Panc1 (cell line): ENCODE measurements around the gene PRAMEF12. TPM values are rescaled to one million over a fixed set of nuclear protein-coding genes. Genes with fewer than 3 reads are reported as not detected.

Experiments
- ATAC-seq: fragments of 200-7000 bp; cut with Tn5 transposase; 2 replicates; pipeline ENCODE4 v1.9.1; 2020; ENCODE audit warnings: mild to moderate bottlenecking, moderate library complexity
- Bru-seq: library from RNA; stranded (reverse); fragments of 400-500 nt; gene quantifications from one replicate; lab custom pipeline; 2021; lab: Mats Ljungman, UMichigan
- BruChase-seq, 2 experiments: library from RNA; stranded (reverse); fragments of 400-500 nt; gene quantifications; one replicate each; lab custom pipeline; 2021; lab: Mats Ljungman, UMichigan
- BruUV-seq: library from RNA; stranded (reverse); fragments of 400-500 nt; replicated peaks from 2 replicates; lab custom pipeline; 2021; lab: Mats Ljungman, UMichigan
- CTCF ChIA-PET: fragments of 300-600 bp; sonication (Branson Sonifier 250); formaldehyde crosslinking; loops from one replicate; lab custom pipeline; 2022; ENCODE audit warnings: antibody characterized with exemption; lab: Charles Lee
- POLR2A ChIA-PET: fragments of 300-600 bp; sonication (Branson Sonifier 250); formaldehyde crosslinking; loops from one replicate; lab custom pipeline; 2022; ENCODE audit warnings: antibody characterized with exemption; lab: Charles Lee
- DNase-seq: peaks from one replicate; pipeline ENCODE4 v3.0.0-alpha.2; 2010; ENCODE audit warnings: low read depth, low spot score
- H3K27ac ChIP-seq: 2 replicates; pipeline ENCODE4 v1.5.1; 2011; ENCODE audit warnings: mild to moderate bottlenecking, low read length, inconsistent platforms
- H3K27me3 ChIP-seq: fragments of 200-500 bp; sonication (Bioruptor generic); 2 replicates; pipeline ENCODE4 v1.6.0; 2014; ENCODE audit warnings: low read length, inconsistent platforms; ENCODE audit not compliant: control insufficient read depth, insufficient read depth
- H3K36me3 ChIP-seq: fragments of 200-500 bp; sonication (Bioruptor generic); 2 replicates; pipeline ENCODE4 v1.5.1; 2014; ENCODE audit warnings: inconsistent platforms, mild to moderate bottlenecking, low read length, moderate library complexity; ENCODE audit not compliant: control insufficient read depth, insufficient read depth
- H3K4me1 ChIP-seq: 2 replicates; pipeline ENCODE4 v1.5.1; 2011; ENCODE audit warnings: inconsistent platforms, mild to moderate bottlenecking, low read length, moderate library complexity; ENCODE audit not compliant: control insufficient read depth, insufficient read depth
- H3K4me3 ChIP-seq, 2 experiments: 2 replicates each; pipeline ENCODE4 v1.5.1; 2011 to 2012; ENCODE audit warnings: low read depth in 2 of 2, low read length in 2 of 2, mild to moderate bottlenecking in 2 of 2, inconsistent platforms in 1 of 2, moderate library complexity in 1 of 2
- H3K9me3 ChIP-seq: fragments of 200-500 bp; sonication (Bioruptor generic); 2 replicates; pipeline ENCODE4 v1.5.1; 2014; ENCODE audit warnings: low read depth, mild to moderate bottlenecking, inconsistent platforms, low read length, moderate library complexity; ENCODE audit not compliant: control insufficient read depth, insufficient read depth
- POLR2AphosphoS5 ChIP-seq: IDR thresholded peaks from 2 replicates; pipeline ENCODE4 v1.6.1; 2012; ENCODE audit warnings: mild to moderate bottlenecking, low read depth, low read length, moderate library complexity
- REST ChIP-seq, 2 experiments: IDR thresholded peaks; 2 replicates each; pipeline ENCODE4 v1.6.1; 2011 to 2012; ENCODE audit warnings: low read depth in 2 of 2, control low read depth in 1 of 2, low read length in 1 of 2, mild to moderate bottlenecking in 1 of 2, moderate library complexity in 1 of 2; ENCODE audit not compliant: insufficient read depth in 1 of 2
- SIN3A ChIP-seq: IDR thresholded peaks from 2 replicates; pipeline ENCODE4 v1.6.1; 2012; ENCODE audit warnings: low read depth, mild to moderate bottlenecking, low read length, moderate library complexity, borderline replicate concordance; ENCODE audit not compliant: insufficient read depth
- TCF7L2 ChIP-seq: IDR thresholded peaks from 2 replicates; pipeline ENCODE4 v1.6.1; 2011; ENCODE audit warnings: mild to moderate bottlenecking, low read depth, low read length, inconsistent platforms
- in situ Hi-C: cut with HindIII; loops from 2 replicates; pipeline ENCODE4 v1.10.0; 2016; ENCODE audit warnings: low sequenced_read_pairs, low pct_unique_long_range_greater_than_20kb
- intact Hi-C: fragments of 100-400 bp; cut with micrococcal nuclease; formaldehyde crosslinking; loops from one replicate; pipeline ENCODE4 v1.10.0; 2022; ENCODE audit not compliant: unreplicated experiment
- long read RNA-seq: library from polyadenylated mRNA; unstranded; transcript quantifications from one replicate; pipeline ENCODE4 v2.0.0, GENCODE V29; 2021; ENCODE audit not compliant: unreplicated experiment
- polyA plus RNA-seq: library from polyadenylated mRNA; unstranded; fragments of >200 nt; gene quantifications from one replicate; pipeline ENCODE4 v1.2.1, GENCODE V29; 2012; ENCODE audit warnings: missing spikeins; ENCODE audit not compliant: insufficient read length
- total RNA-seq: library from RNA; stranded (reverse); gene quantifications from one replicate; pipeline ENCODE4 v1.2.1, GENCODE V29; 2021; ENCODE audit not compliant: unreplicated experiment
- TF ChIP-seq, protein P1 (sequence below): fragments of 450-650 bp; IDR thresholded peaks from 2 replicates; pipeline ENCODE4 v1.5.1; 2017; ENCODE audit warnings: mild to moderate bottlenecking

PRAMEF12 gene
- total RNA-seq (not detected), Bru-seq, nascent RNA (not detected), BruChase-seq, experiment 1, labeled RNA remaining after a 2-hour chase (not detected), BruChase-seq, experiment 2, labeled RNA remaining after a 6-hour chase (not detected)
- not detected for polyA plus RNA-seq
- long read RNA-seq, result 0 reads

DNA sequence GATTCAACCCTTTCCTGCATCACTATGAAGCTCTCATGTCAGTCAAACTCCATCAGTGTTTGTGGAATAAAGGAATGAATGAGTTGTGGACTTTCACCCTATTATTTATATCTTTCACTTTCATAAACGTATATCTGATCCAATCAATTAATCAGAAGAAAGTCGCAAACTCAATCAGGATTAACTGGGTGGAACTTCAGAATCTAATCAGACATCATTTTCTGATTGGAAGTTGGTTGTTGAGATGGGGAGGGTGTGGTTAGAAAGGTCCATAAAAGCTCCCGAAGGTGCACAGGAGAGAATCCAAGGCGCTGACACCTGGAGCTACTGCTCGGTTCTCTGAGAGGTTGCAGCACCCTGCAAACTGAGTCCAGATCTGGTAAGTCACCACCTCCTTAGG is at the start of gene PRAMEF12:
Gene PRAMEF12, plus strand, starts transcription at position 301 of the 400 bp plus-strand sequence. CDS start 1,130 bp downstream, outside the sequence.
- BruUV-seq, result no TSS peak
- Histone ChIP-seq H3K27me3 (peaks cover 2% of the 10 kb centered on the region; the same call in 1 of the 2 replicates), H3K36me3 (no peaks in the 10 kb centered on the region), H3K4me3 (no peak within 1 kb of the TSS), H3K4me1 (no peaks in the 10 kb centered on the region), H3K27ac (no peak within 1 kb of the TSS), H3K9me3 (no peaks in the 10 kb centered on the region)
- ChIA-PET CTCF (no interaction called here), POLR2A (no interaction called here)
- in situ Hi-C loops, result no loop called here
- ATAC-seq (no peak), DNase-seq (no peak)
- intact Hi-C loops, result no loop called here
- TF ChIP-seq SIN3A (no peak), POLR2AphosphoS5 (no peak)
- TF ChIP-seq, protein P1, sequence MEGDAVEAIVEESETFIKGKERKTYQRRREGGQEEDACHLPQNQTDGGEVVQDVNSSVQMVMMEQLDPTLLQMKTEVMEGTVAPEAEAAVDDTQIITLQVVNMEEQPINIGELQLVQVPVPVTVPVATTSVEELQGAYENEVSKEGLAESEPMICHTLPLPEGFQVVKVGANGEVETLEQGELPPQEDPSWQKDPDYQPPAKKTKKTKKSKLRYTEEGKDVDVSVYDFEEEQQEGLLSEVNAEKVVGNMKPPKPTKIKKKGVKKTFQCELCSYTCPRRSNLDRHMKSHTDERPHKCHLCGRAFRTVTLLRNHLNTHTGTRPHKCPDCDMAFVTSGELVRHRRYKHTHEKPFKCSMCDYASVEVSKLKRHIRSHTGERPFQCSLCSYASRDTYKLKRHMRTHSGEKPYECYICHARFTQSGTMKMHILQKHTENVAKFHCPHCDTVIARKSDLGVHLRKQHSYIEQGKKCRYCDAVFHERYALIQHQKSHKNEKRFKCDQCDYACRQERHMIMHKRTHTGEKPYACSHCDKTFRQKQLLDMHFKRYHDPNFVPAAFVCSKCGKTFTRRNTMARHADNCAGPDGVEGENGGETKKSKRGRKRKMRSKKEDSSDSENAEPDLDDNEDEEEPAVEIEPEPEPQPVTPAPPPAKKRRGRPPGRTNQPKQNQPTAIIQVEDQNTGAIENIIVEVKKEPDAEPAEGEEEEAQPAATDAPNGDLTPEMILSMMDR, result no peak

DNA sequence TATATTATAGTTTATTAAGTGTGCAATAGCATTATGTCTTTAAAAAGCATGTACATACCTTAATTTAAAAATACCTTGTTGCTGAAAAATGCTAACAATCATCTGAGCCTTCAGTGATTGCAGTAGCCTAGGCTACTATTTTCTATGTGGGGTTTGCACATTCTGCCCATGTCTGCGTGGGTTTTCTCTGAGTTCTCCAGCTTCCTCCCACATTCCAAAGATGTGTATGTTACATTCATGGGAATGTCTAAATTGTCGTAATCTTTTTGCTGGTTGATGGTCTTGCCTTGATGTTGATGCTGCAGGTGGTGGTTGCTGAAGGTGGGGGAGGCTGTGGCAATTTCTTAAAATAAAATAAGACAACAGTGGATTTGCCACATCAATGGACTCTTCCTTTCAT is 45.1 kb upstream of the PRAMEF12 start:
- Histone ChIP-seq H3K27me3 (no peaks in the 10 kb centered on the region), H3K4me1 (no peaks in the 10 kb centered on the region), H3K27ac (no peak overlapping the region), H3K36me3 (no peaks in the 10 kb centered on the region), H3K9me3 (no peaks in the 10 kb centered on the region), H3K4me3 (no peak overlapping the region)
- no TSS peak for BruUV-seq
- no peak for ATAC-seq
- no peak for DNase-seq
- TF ChIP-seq REST (IDR thresholded peaks at IDR 0.05; ENCODE audit: insufficient read depth in 1 of 2, low read depth in 2 of 2, low read length in 1 of 2), result no peak
- no peak for TF ChIP-seq SIN3A
- TF ChIP-seq TCF7L2, result no peak
- TF ChIP-seq, protein P1, result no peak
- no peak for TF ChIP-seq POLR2AphosphoS5
- ChIA-PET CTCF (interaction anchor here (0.6 kb wide), 1 partner anchor 456 kb away, joined by 3 read pairs; no protein-coding TSS in a partner anchor), POLR2A (no interaction called here)
- intact Hi-C loops (no loop called here), in situ Hi-C loops (no loop called here)
